H1 (cell line): ENCODE results near the gene ADGRF5. TPM values are rescaled to one million over a fixed set of nuclear protein-coding genes. Genes with fewer than 3 reads are reported as not detected.

Experiments
- CTCF ChIA-PET: fragments of 300-600 bp; sonication (Branson Sonifier 250); formaldehyde crosslinking; loops from one replicate; lab custom pipeline; 2021; ENCODE audit not compliant: partially characterized antibody; lab: Charles Lee
- POLR2A ChIA-PET: fragments of 300-600 bp; sonication (Branson Sonifier 250); formaldehyde crosslinking; loops from one replicate; lab custom pipeline; 2021; ENCODE audit warnings: inconsistent platforms; ENCODE audit not compliant: partially characterized antibody; lab: Charles Lee
- DNase-seq, 2 experiments: peaks; one replicate each; pipeline versions ENCODE4 v3.0.0 to v3.0.0-alpha.2; 2010 to 2022; ENCODE audit warnings: low spot score in 2 of 2, low read depth in 1 of 2, mixed read lengths in 1 of 2
- FAIRE-seq: peaks from 2 replicates; lab custom pipeline; 2011; peaks lifted over from hg19 to GRCh38; lab: Jason Lieb, UNC
- H2AFZ ChIP-seq: 2 replicates; pipeline ENCODE4 v1.8.1; 2012; ENCODE audit warnings: low read length, inconsistent platforms
- H2AK5ac ChIP-seq: 2 replicates; pipeline ENCODE4 v1.6.1; 2013; ENCODE audit warnings: low read depth, low read length
- H2BK120ac ChIP-seq: replicated peaks from 2 replicates; pipeline ENCODE3; 2013; ENCODE audit warnings: low read depth, low read length, inconsistent platforms
- H2BK12ac ChIP-seq: 2 replicates; pipeline ENCODE4 v1.6.1; 2013; ENCODE audit warnings: low read depth, low read length
- H2BK15ac ChIP-seq: 2 replicates; pipeline ENCODE4 v1.6.1; 2013; ENCODE audit warnings: low read length
- H2BK20ac ChIP-seq: 2 replicates; pipeline ENCODE4 v1.6.1; 2013; ENCODE audit warnings: low read length
- H2BK5ac ChIP-seq: 2 replicates; pipeline ENCODE4 v1.6.1; 2013; ENCODE audit warnings: low read depth, low read length
- H3K14ac ChIP-seq: 2 replicates; pipeline ENCODE4 v1.6.1; 2013; ENCODE audit warnings: inconsistent platforms; ENCODE audit not compliant: insufficient read length
- H3K18ac ChIP-seq: 2 replicates; pipeline ENCODE4 v1.6.1; 2013; ENCODE audit warnings: low read length; ENCODE audit errors: extremely low read depth
- H3K23ac ChIP-seq: 2 replicates; pipeline ENCODE4 v1.6.1; 2013; ENCODE audit warnings: inconsistent platforms; ENCODE audit not compliant: insufficient read length
- H3K23me2 ChIP-seq: 2 replicates; pipeline ENCODE4 v1.6.1; 2013; ENCODE audit warnings: low read depth, low read length
- H3K27ac ChIP-seq: 2 replicates; pipeline ENCODE4 v1.6.1; 2011; ENCODE audit warnings: low read depth, low read length, inconsistent platforms
- H3K27me3 ChIP-seq, 4 experiments: replicated peaks in 1 of 4; 1 replicate in 1 of 4; 2 replicates in 3 of 4; pipeline versions ENCODE4 v1.6.1 to v1.8.1; 2011 to 2013; ENCODE audit warnings: low read length in 3 of 4, mild to moderate bottlenecking in 3 of 4, inconsistent platforms in 2 of 4, mixed read lengths in 2 of 4, moderate library complexity in 1 of 4; ENCODE audit not compliant: control insufficient read depth in 3 of 4, insufficient read depth in 3 of 4; ENCODE audit errors: extremely low read depth in 1 of 4
- H3K36me3 ChIP-seq, 4 experiments: 2 replicates each; pipeline versions ENCODE4 v1.6.1 to v1.8.1; 2011 to 2013; ENCODE audit warnings: mild to moderate bottlenecking in 4 of 4, low read length in 3 of 4, moderate library complexity in 2 of 4, control low read depth in 1 of 4, inconsistent platforms in 1 of 4; ENCODE audit not compliant: insufficient read depth in 4 of 4, control insufficient read depth in 2 of 4
- H3K4ac ChIP-seq: replicated peaks from 2 replicates; pipeline ENCODE3; 2013; ENCODE audit warnings: low read length, low read depth, mixed read lengths, inconsistent platforms; ENCODE audit not compliant: insufficient read length
- H3K4me1 ChIP-seq, 4 experiments: replicated peaks in 1 of 4; 1 replicate in 1 of 4; 2 replicates in 3 of 4; pipeline versions ENCODE4 v1.6.1 to v1.8.1; 2011 to 2013; ENCODE audit warnings: low read length in 3 of 4, inconsistent platforms in 2 of 4, mixed read lengths in 1 of 4; ENCODE audit not compliant: insufficient read depth in 4 of 4, control insufficient read depth in 3 of 4
- H3K4me2 ChIP-seq, 2 experiments: 2 replicates each; pipeline versions ENCODE4 v1.6.1 to v1.8.1; 2011 to 2013; ENCODE audit warnings: low read depth in 2 of 2, low read length in 2 of 2, control low read depth in 1 of 2, inconsistent platforms in 1 of 2, mild to moderate bottlenecking in 1 of 2; ENCODE audit not compliant: insufficient read depth in 1 of 2
- H3K4me3 ChIP-seq, 4 experiments: fragments of 200-600, 300-600 bp in 1 of 4; sonication (generic), shearing (Covaris generic), sonication (Bioruptor Twin) in 1 of 4; 2 replicates each; pipeline versions ENCODE4 v1.5.1 to v1.8.1; 2011 to 2016; ENCODE audit warnings: low read length in 4 of 4, low read depth in 3 of 4, control low read depth in 2 of 4, inconsistent platforms in 2 of 4, mild to moderate bottlenecking in 2 of 4, mixed read lengths in 1 of 4, moderate library complexity in 1 of 4; ENCODE audit not compliant: insufficient read depth in 2 of 4; ENCODE audit errors: extremely low read depth in 1 of 4
- H3K56ac ChIP-seq: replicated peaks from 2 replicates; pipeline ENCODE3; 2013; ENCODE audit warnings: low read depth, mild to moderate bottlenecking, mixed read lengths, low read length, inconsistent platforms; ENCODE audit not compliant: insufficient read length
- H3K79me1 ChIP-seq: 2 replicates; pipeline ENCODE4 v1.6.1; 2013; ENCODE audit warnings: low read depth, low read length, control low read depth
- H3K79me2 ChIP-seq, 2 experiments: 2 replicates each; pipeline versions ENCODE4 v1.6.1 to v1.8.1; 2012 to 2013; ENCODE audit warnings: low read length in 2 of 2, mild to moderate bottlenecking in 2 of 2, inconsistent platforms in 1 of 2; ENCODE audit not compliant: insufficient read depth in 2 of 2, control insufficient read depth in 1 of 2
- H3K9ac ChIP-seq, 4 experiments: replicated peaks in 1 of 4; 1 replicate in 1 of 4; 2 replicates in 3 of 4; pipeline versions ENCODE4 v1.6.1 to v1.8.1; 2011 to 2013; ENCODE audit warnings: low read depth in 3 of 4, low read length in 3 of 4, control low read depth in 2 of 4, mild to moderate bottlenecking in 2 of 4, moderate library complexity in 2 of 4, inconsistent platforms in 1 of 4; ENCODE audit errors: extremely low read depth in 1 of 4
- H3K9me3 ChIP-seq, 2 experiments: 2 replicates each; pipeline versions ENCODE4 v1.6.1 to v1.8.1; 2012 to 2013; ENCODE audit warnings: mild to moderate bottlenecking in 2 of 2, moderate library complexity in 2 of 2, control low read depth in 1 of 2, inconsistent platforms in 1 of 2, low read depth in 1 of 2, low read length in 1 of 2, mixed read lengths in 1 of 2; ENCODE audit not compliant: insufficient read depth in 2 of 2
- H4K20me1 ChIP-seq, 2 experiments: replicated peaks in 1 of 2; 2 replicates each; pipeline versions ENCODE3 to v1.8.1; 2011 to 2013; ENCODE audit warnings: inconsistent platforms in 2 of 2, low read length in 2 of 2, mild to moderate bottlenecking in 1 of 2; ENCODE audit not compliant: insufficient read depth in 2 of 2, control insufficient read depth in 1 of 2
- H4K5ac ChIP-seq: 2 replicates; pipeline ENCODE4 v1.6.1; 2013; ENCODE audit warnings: low read length, low read depth, mixed read lengths, inconsistent platforms; ENCODE audit not compliant: insufficient read length
- H4K8ac ChIP-seq: 2 replicates; pipeline ENCODE4 v1.8.0; 2013; ENCODE audit warnings: mild to moderate bottlenecking, moderate library complexity, low read length, inconsistent platforms; ENCODE audit not compliant: insufficient read depth; ENCODE audit errors: extremely low read depth
- H4K91ac ChIP-seq: replicated peaks from 2 replicates; pipeline ENCODE3; 2013; ENCODE audit warnings: low read length, mixed read lengths, inconsistent platforms; ENCODE audit not compliant: insufficient read length
- CEBPB ChIP-seq: IDR thresholded peaks from 2 replicates; pipeline ENCODE4 v1.6.1; 2012; ENCODE audit warnings: low read depth, low read length
- CHD1 ChIP-seq: IDR thresholded peaks from 2 replicates; pipeline ENCODE4 v1.6.1; 2012; ENCODE audit warnings: low read depth, low read length, improper control_type of control experiment
- FOSL1 ChIP-seq: IDR thresholded peaks from 2 replicates; pipeline ENCODE4 v1.6.1; 2011; ENCODE audit warnings: mild to moderate bottlenecking, low read depth, low read length, moderate library complexity; ENCODE audit not compliant: insufficient read depth
- JUND ChIP-seq: IDR thresholded peaks from 2 replicates; pipeline ENCODE4 v1.6.1; 2011; ENCODE audit warnings: mild to moderate bottlenecking, improper control_type of control experiment, low read length
- KDM5A ChIP-seq: fragments of 200-600 bp; IDR thresholded peaks from 2 replicates; pipeline ENCODE4 v1.7.1; 2012; ENCODE audit warnings: mild to moderate bottlenecking, low read length, inconsistent platforms, mixed read lengths
- RXRA ChIP-seq: IDR thresholded peaks from 2 replicates; pipeline ENCODE4 v1.6.1; 2011; ENCODE audit warnings: low read depth, mild to moderate bottlenecking, low read length, moderate library complexity; ENCODE audit not compliant: insufficient read depth
- SAP30 ChIP-seq: fragments of 300-600 bp; sonication (generic); IDR thresholded peaks from 2 replicates; pipeline ENCODE4 v1.7.1; 2012; ENCODE audit warnings: low read length, moderate library complexity, mild to moderate bottlenecking, inconsistent platforms; ENCODE audit not compliant: insufficient read depth, insufficient replicate concordance
- SIRT6 ChIP-seq: IDR thresholded peaks from one replicate; pipeline ENCODE4 v1.7.1; 2012; ENCODE audit warnings: low read length, inconsistent platforms
- SUZ12 ChIP-seq: fragments of 200-600 bp; sonication (generic); IDR thresholded peaks from 2 replicates; pipeline ENCODE4 v1.6.1; 2012; ENCODE audit warnings: mild to moderate bottlenecking, inconsistent platforms, low read length, moderate library complexity, mixed read lengths
- YY1 ChIP-seq: IDR thresholded peaks from 2 replicates; pipeline ENCODE4 v1.6.1; 2011; ENCODE audit warnings: low read depth, mild to moderate bottlenecking, low read length
- ZNF274 ChIP-seq: IDR thresholded peaks from 2 replicates; pipeline ENCODE4 v1.7.0; 2012; ENCODE audit warnings: low read length, borderline replicate concordance; ENCODE audit errors: extremely low read depth
- WGBS, 2 experiments: shearing (Covaris generic) in 1 of 2; methylation state at CpG; one replicate each; pipeline versions ENCODE4 v1.1.6 to v1.1.7; 2013 to 2015; ENCODE audit warnings: low lambda C conversion rate in 2 of 2, mixed read lengths in 2 of 2, inconsistent platforms in 1 of 2, low coverage in 1 of 2, missing lambda C conversion rate in 1 of 2; ENCODE audit not compliant: insufficient replicate concordance in 2 of 2, insufficient coverage in 1 of 2, insufficient read length in 1 of 2; ENCODE audit errors: extremely low coverage in 1 of 2, missing lambda C conversion rate in 1 of 2; 5-methylcytosine and 5-hydroxymethylcytosine counted together
- polyA plus RNA-seq, 7 experiments: library from polyadenylated mRNA; depleted of rRNA in 3 of 7; stranded (reverse) in 5 of 7; unstranded in 2 of 7; fragments of >200 nt in 5 of 7; fragments of 200-250 nt in 2 of 7; gene quantifications; 1 replicate in 5 of 7; 2 replicates in 1 of 7; 4 replicates in 1 of 7; pipeline versions ENCODE4 v1.2.1 to v1.2.3, GENCODE V29; 2011 to 2013; ENCODE audit warnings: missing spikeins in 2 of 7, mixed read lengths in 2 of 7
- total RNA-seq: library from RNA; stranded (reverse); fragmentation: NEBNext Ultra II Directional; extraction: Animal tissue kit (Norgen Biotek cat#: 25700); gene quantifications from 2 replicates; pipeline ENCODE4 v1.2.1, GENCODE V29; 2021
- TF ChIP-seq, protein P1 (sequence below): IDR thresholded peaks from 2 replicates; pipeline ENCODE4 v1.6.1; 2012; ENCODE audit warnings: inconsistent platforms

The ADGRF5 gene
- total and polyA plus RNA-seq, 2 of the 8 experiments (the other 6 are each of a cell fraction or from before 2014, with no cell fraction given) = 0.06 TPM; not detected in 1

DNA sequence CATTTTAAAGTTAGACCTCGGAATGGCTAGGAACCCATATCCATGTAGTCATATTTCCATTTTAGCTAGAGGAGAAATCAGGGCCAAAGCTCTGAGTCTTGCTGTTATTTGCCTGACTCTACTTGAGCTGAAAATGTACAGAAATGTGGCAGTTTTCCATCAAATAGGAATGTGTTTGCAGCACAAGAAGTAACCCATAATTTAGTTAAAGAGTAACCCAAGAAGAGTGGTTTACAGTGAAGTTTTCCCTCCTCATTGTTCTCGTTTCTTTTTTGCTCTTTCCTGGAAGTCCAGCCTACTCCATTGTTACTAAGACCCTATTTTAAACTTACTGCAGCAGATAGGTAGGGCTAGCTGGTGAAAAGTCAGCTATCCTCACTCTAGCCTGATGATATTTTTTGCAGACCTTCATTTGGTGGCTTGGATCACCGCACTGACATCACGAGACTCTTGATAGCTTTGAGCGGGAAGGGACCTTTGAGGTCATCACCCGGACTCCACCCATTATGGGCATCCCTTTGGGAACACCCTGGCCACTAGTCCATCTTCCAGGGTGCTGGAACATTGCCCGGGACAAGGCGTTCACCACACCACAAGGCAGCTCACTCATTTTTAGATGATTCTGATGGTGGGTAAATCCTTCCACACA is 28.0 kb upstream of the ADGRF5 start:
- no peak overlapping the region for H3K4ac ChIP-seq
- H3K79me2 ChIP-seq = no peaks in the 10 kb centered on the region
- POLR2A ChIA-PET = no interaction called here
- no peaks in the 10 kb centered on the region for H4K20me1 ChIP-seq
- no peak overlapping the region for H3K4me2 ChIP-seq
- H3K4me3 ChIP-seq = no peak overlapping the region
- H2AK5ac ChIP-seq = no peak overlapping the region
- H3K18ac ChIP-seq = no peak overlapping the region
- H3K9ac ChIP-seq = no peak overlapping the region
- no peak overlapping the region for H3K27ac ChIP-seq
- no peak overlapping the region for H3K56ac ChIP-seq
- H2BK120ac ChIP-seq = no peak overlapping the region
- H3K27me3 ChIP-seq = no peaks in the 10 kb centered on the region
- CTCF ChIA-PET = interaction anchor here (1.1 to 1.3 kb wide), 2 partner anchors 9 to 49 kb away, joined by 3 read pairs; no protein-coding TSS in a partner anchor
- H4K5ac ChIP-seq = no peak overlapping the region
- H3K9me3 ChIP-seq = no peaks in the 10 kb centered on the region
- FAIRE-seq (no peak), DNase-seq (no peak)
- H3K79me1 ChIP-seq = no peaks in the 10 kb centered on the region
- H2BK15ac ChIP-seq = no peak overlapping the region
- no peaks in the 10 kb centered on the region; the same call in 1 of the 2 replicates for H3K23me2 ChIP-seq
- H3K23ac ChIP-seq = no peak overlapping the region
- no peak overlapping the region for H2AFZ ChIP-seq
- no peak overlapping the region for H4K8ac ChIP-seq
- H4K91ac ChIP-seq = no peak overlapping the region
- no peaks in the 10 kb centered on the region for H3K36me3 ChIP-seq
- WGBS, 2 experiments = 93% methylated on average over 8 of the region's 8 CpGs; no CpG with 5 or more reads in 1 of the 2 experiments
- no peaks in the 10 kb centered on the region for H3K4me1 ChIP-seq
- H3K14ac ChIP-seq = no peak overlapping the region
- H2BK20ac ChIP-seq = no peak overlapping the region
- H2BK5ac ChIP-seq = no peak overlapping the region
- H2BK12ac ChIP-seq = no peak overlapping the region
- TF ChIP-seq KDM5A (no peak), SAP30 (no peak), SUZ12 (no peak), SIRT6 (no peak), YY1 (no peak), ZNF274 (no peak), FOSL1 (no peak), JUND (no peak), CEBPB (no peak), RXRA (no peak), CHD1 (no peak)
- TF ChIP-seq, protein P1, sequence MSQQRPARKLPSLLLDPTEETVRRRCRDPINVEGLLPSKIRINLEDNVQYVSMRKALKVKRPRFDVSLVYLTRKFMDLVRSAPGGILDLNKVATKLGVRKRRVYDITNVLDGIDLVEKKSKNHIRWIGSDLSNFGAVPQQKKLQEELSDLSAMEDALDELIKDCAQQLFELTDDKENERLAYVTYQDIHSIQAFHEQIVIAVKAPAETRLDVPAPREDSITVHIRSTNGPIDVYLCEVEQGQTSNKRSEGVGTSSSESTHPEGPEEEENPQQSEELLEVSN = no peak
